WI38 (cell line): Measurements from ENCODE around the gene NFXL1.

ENCODE experiments used
- H3K4me3 ChIP-seq: 2 replicates; pipeline ENCODE4 v1.5.1; 2011; ENCODE audit warnings: low read depth, mild to moderate bottlenecking, control low read depth, low read length
- TF ChIP-seq, protein P1 (sequence below): IDR thresholded peaks from 2 replicates; pipeline ENCODE4 v1.5.1; 2012; ENCODE audit warnings: low read depth, mild to moderate bottlenecking, control low read depth, low read length

Gene NFXL1

DNA sequence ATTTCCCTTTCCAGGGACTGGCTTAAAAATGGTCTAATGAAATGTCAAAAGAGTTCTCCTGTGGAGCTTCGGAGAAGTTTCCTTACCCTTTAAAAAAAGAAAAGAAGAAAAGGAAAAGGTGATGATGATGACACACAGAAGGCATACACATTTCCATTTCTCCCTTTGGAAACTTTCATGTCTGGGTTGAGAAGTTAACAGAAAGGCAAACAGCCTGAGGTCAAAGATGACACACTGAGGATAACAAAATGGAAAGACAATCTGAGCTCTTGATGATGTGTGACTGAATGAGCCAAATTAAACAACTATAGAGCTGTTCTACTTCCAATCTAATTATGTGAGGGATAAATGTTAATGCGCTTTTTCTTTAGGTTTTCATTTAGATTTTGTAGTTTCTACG is 32.2 kb downstream of the NFXL1 start:
- TF ChIP-seq, protein P1, sequence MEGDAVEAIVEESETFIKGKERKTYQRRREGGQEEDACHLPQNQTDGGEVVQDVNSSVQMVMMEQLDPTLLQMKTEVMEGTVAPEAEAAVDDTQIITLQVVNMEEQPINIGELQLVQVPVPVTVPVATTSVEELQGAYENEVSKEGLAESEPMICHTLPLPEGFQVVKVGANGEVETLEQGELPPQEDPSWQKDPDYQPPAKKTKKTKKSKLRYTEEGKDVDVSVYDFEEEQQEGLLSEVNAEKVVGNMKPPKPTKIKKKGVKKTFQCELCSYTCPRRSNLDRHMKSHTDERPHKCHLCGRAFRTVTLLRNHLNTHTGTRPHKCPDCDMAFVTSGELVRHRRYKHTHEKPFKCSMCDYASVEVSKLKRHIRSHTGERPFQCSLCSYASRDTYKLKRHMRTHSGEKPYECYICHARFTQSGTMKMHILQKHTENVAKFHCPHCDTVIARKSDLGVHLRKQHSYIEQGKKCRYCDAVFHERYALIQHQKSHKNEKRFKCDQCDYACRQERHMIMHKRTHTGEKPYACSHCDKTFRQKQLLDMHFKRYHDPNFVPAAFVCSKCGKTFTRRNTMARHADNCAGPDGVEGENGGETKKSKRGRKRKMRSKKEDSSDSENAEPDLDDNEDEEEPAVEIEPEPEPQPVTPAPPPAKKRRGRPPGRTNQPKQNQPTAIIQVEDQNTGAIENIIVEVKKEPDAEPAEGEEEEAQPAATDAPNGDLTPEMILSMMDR = no peak
- no peak overlapping the region for H3K4me3 ChIP-seq

DNA sequence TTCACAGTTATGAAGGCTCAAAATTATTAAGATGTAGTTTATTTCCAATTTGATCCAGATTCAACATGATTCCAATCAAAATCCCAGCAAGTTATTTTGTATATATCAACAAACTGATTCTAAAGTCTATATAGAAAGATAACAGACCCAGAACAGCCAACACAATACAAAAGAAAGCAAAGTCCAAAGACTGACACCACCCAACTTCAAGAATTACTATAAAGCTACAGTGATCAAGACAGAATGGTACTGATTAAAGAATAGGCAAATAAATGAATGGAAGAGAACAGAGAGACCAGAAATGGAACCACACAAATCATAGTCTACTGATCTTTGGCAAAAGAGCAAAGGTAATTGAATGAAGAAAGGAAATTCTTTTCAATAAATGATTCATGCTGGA is 34.9 kb downstream of the NFXL1 start:
- no peak overlapping the region for H3K4me3 ChIP-seq
- TF ChIP-seq, protein P1 = no peak

DNA sequence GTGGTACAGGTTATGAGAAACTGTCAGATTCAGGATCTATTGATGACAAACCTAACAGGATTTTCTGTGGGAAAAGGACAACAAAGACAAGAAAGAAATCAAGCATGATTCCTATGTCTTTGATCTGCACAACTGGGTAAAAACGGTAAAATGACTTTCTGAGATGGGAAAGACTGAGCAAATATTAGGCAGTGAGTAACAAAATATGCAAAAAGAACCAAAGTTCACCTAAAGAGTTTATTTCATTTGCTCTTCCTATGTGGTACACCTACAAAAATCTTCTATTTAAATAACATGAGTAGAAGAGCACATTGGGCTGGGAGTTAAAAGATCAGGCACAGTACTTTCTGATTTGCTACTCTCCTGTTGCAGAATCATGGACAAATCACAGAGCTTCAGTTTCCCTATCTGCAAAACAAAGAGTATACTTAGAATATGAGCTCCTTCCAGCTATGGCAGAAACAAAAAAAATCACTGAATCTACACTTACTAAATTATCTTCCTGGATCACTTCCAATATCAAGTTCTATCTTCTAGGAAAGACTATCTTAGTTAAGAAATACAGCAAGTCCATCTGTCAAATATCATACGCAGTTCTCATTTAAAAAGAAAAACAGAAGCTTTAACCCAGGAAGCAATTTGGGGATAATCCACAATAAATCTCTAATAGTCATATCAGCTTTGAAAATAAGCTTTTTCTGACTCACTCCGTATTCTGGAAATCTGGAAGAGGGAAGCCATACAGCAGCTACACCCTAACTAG is 37.4 kb downstream of the NFXL1 start:
- TF ChIP-seq, protein P1 = no peak

DNA sequence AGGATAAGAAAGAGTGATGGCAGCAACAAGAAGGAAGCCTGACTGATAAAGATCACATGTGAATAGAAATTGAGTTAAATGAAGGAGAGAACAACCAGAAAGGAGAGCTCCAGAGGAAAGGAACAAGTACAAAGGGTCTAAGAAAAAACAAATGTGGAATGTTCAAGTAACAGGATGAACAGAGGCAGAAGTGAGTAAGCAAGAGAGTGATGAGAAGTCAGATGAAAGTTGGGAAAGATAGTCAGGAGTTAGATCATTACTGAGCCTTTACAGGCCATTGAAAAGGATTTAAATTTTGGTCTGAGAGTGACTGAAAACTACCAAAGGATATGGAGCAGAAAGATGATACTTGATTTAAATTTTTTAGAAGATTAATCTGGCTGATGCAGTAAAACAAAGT is 38.1 kb downstream of the NFXL1 start:
- no peak overlapping the region for H3K4me3 ChIP-seq
- TF ChIP-seq, protein P1 = no peak

More for the DNA sequence above, 37.4 kb downstream of the NFXL1 start:
- no peak overlapping the region for H3K4me3 ChIP-seq

DNA sequence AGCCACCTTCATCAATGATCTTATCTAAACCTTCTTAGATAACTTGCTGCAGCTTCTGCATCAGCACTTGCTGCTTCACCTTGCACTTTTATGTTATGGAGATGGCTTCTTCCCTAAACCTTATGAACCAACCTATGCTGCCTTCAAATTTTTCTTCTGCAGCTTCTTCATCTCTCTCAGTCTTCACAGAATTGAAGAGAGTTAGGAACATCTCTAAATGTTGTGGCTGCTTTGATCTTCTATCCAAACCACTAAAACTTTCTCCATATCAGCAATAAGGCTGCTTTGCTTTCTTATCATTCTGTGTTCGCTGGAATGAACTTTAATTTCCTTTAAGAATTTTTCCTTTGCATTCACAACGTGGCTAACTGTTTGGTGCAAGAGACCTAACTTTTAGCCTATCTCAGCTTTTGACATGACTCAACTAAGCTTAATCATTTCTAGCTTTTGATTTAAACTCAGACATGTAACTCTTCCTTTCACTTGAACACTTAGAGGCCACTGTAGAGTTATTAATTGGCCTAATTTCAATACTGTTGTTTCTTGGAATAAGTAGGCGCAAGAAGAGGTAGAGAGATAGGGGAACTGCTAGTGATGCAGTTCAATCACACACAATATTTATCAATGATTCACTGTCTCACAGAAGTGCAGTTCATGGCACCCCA is 40.4 kb downstream of the NFXL1 start:
- TF ChIP-seq, protein P1 = no peak
- no peak overlapping the region for H3K4me3 ChIP-seq

DNA sequence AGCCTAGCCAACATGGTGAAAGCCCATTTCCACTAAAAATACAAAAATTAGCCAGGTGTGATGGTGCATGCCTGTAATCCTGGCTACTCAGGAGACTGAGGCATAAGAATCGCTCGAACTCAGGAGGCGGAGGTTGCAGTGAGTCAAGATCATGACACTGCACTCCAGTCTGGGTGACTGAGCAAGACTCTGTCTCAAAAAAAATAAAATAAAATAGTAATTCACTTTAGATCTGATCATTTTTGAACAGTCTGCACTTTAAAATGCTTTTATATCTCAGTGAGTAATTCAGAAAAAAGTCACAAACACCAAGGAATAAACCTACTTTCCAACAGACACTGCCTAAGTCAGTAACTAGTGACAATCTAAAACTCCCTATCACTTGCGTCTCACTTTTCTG is 50.9 kb downstream of the NFXL1 start:
- no peak overlapping the region for H3K4me3 ChIP-seq
- TF ChIP-seq, protein P1 = no peak

DNA sequence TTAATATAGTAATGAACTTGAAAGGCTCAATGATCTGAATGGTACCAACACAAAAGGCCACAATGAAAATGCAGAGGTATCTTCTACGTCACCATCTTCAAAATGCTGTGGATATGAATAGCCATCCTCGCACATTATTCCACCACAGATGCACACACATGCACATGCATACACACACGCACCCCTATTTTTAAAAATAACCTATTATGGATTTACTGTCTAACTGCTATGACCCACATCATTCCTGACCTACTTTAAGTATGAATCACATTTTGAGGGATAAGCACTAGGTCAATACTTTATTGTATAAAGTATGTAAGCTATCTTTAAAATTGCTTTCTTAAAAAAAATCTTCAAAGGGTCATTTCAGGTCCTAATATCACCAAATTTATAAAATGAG is 52.1 kb downstream of the NFXL1 start:
- TF ChIP-seq, protein P1 = no peak
- no peak overlapping the region for H3K4me3 ChIP-seq
